Chondrocyte (in vitro differentiated cells): ENCODE data around the gene SPOCK1. TPM values are rescaled to one million over a fixed set of nuclear protein-coding genes. Genes with fewer than 3 reads are reported as not detected.

Source experiments
- DNase-seq: peaks from one replicate; pipeline ENCODE4 v3.0.0; 2021; ENCODE audit warnings: mixed read lengths, low spot score
- H3K27ac Mint-ChIP-seq: one replicate; pipeline ENCODE4 v1.8.0; 2021; ENCODE audit warnings: mild to moderate bottlenecking, moderate library complexity, mixed read lengths; ENCODE audit not compliant: unreplicated experiment
- H3K27me3 Mint-ChIP-seq: 2 replicates; pipeline ENCODE4 v1.8.0; 2021; ENCODE audit warnings: low read depth, mixed read lengths
- H3K36me3 Mint-ChIP-seq: 2 replicates; pipeline ENCODE4 v1.8.0; 2021; ENCODE audit warnings: low read depth, mixed read lengths
- H3K4me1 Mint-ChIP-seq: 2 replicates; pipeline ENCODE4 v1.8.0; 2021; ENCODE audit warnings: low read depth, mild to moderate bottlenecking, mixed read lengths
- H3K4me3 Mint-ChIP-seq: one replicate; pipeline ENCODE4 v1.8.0; 2021; ENCODE audit warnings: mild to moderate bottlenecking, moderate library complexity, mixed read lengths; ENCODE audit not compliant: unreplicated experiment
- H3K9me3 Mint-ChIP-seq: 2 replicates; pipeline ENCODE4 v1.8.0; 2021; ENCODE audit warnings: low read depth, mixed read lengths
- CTCF ChIP-seq: fragments of 200-600 bp; sonication (generic); IDR thresholded peaks from 2 replicates; pipeline ENCODE4 v1.5.0; 2021; ENCODE audit warnings: antibody characterized with exemption, mild to moderate bottlenecking, moderate library complexity
- total RNA-seq: library from RNA; stranded (reverse); gene quantifications from 3 replicates; pipeline ENCODE4 v1.2.1, GENCODE V29; 2021

The SPOCK1 gene
- total RNA-seq, 1 donor from 2014 or later, result 127 TPM

- no peaks in the 10 kb centered on the region for H3K36me3 Mint-ChIP-seq
- H3K4me1 Mint-ChIP-seq, result peaks cover 7% of the 10 kb centered on the region
- H3K27ac Mint-ChIP-seq, result no peak overlapping the region
- H3K4me3 Mint-ChIP-seq, result no peak overlapping the region
- DNase-seq, result no peak
- no peaks in the 10 kb centered on the region for H3K27me3 Mint-ChIP-seq
- H3K9me3 Mint-ChIP-seq, result no peaks in the 10 kb centered on the region
- TF ChIP-seq CTCF, result no peak
Measured at GRCh38 chr5:137462265-137462590, 36.9 kb downstream of the SPOCK1 start.

- Mint-ChIP-seq H3K27me3 (no peaks in the 10 kb centered on the region), H3K9me3 (no peaks in the 10 kb centered on the region), H3K4me1 (peaks cover 7% of the 10 kb centered on the region), H3K36me3 (no peaks in the 10 kb centered on the region), H3K4me3 (no peak overlapping the region), H3K27ac (no peak overlapping the region)
- TF ChIP-seq CTCF, result no peak
- DNase-seq, result no peak
Measured at GRCh38 chr5:137461391-137462264, 37.5 kb downstream of the SPOCK1 start.

GRCh38 chr5:137454671-137455070 lies 44.5 kb downstream of the SPOCK1 start:
- Mint-ChIP-seq H3K9me3 (no peaks in the 10 kb centered on the region), H3K36me3 (no peaks in the 10 kb centered on the region), H3K4me1 (no peaks in the 10 kb centered on the region), H3K27me3 (no peaks in the 10 kb centered on the region), H3K4me3 (no peak overlapping the region), H3K27ac (no peak overlapping the region)
- DNase-seq, result no peak
- no peak for TF ChIP-seq CTCF

DNA sequence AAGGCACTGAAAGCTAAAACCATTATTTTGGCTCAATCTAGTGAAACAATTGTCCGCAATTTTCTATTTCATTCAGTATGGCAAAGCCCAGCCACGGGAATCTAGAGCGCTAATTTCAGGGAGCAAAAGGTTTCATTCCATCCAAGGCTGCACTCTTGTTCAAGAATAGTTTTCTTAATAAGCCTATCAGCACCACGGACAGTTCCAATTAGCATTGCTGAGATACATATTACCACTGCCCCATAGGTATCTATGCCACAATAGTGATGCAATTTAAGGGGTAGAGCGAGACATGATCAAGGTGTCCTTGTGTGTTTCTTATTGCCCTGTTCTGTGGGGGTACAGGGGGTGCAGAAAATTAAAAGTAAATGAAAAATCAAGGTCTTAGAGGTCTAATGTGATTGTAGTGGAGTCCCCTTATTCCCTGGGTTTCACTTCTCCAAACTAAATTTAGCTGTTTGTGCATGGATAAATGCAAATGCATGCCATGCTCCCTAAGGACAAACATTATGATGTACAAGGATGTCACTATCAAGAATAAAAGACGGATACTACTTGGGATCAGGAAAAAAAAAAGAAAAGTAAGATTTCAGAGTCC lies 45.5 kb downstream of the SPOCK1 start:
- no peaks in the 10 kb centered on the region for H3K4me1 Mint-ChIP-seq
- no peak for DNase-seq
- H3K27me3 Mint-ChIP-seq, result no peaks in the 10 kb centered on the region
- no peaks in the 10 kb centered on the region for H3K9me3 Mint-ChIP-seq
- no peak overlapping the region for H3K4me3 Mint-ChIP-seq
- no peak for TF ChIP-seq CTCF
- no peak overlapping the region for H3K27ac Mint-ChIP-seq
- H3K36me3 Mint-ChIP-seq, result no peaks in the 10 kb centered on the region

DNA sequence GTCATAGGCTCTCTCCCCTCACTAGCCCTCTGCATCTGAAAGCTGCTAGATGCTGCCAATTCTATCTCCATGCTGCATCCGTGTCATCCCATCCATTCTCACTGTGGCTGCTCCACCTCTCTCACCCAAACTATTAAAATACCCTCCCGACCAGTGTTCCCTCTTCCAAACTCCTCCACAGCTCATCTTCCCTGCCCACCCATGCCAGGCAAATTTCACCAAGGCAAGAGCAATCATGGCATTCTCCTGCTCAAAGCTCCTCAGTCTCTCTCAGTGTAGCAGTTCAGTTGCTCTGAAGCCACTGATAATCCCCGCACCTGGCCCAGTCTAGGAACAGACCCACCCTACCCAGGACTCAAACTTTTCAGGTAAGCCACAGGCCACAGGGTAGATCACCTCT lies 48.4 kb downstream of the SPOCK1 start:
- Mint-ChIP-seq H3K27me3 (no peaks in the 10 kb centered on the region), H3K4me3 (no peak overlapping the region)
- no peak for DNase-seq

More for the DNA sequence above, 48.4 kb downstream of the SPOCK1 start:
- no peak for TF ChIP-seq CTCF
- peak overlapping the region; percentile 49 for H3K27ac Mint-ChIP-seq
- H3K9me3 Mint-ChIP-seq, result no peaks in the 10 kb centered on the region
- H3K4me1 Mint-ChIP-seq, result peaks cover 2% of the 10 kb centered on the region
- H3K36me3 Mint-ChIP-seq, result no peaks in the 10 kb centered on the region
